Muscle layer of duodenum (tissue), 2 donors: Measurements from ENCODE around the gene NACC1.
"Not testable (repeated sequence)": the region's sequence is repeated elsewhere in the genome, so short reads cannot be mapped to it uniquely, and the experiment has no call there.

ENCODE experiments used
- H3K27ac ChIP-seq: one replicate; pipeline ENCODE4 v1.7.0; 2013; ENCODE audit warnings: mild to moderate bottlenecking, low read length
- H3K27me3 ChIP-seq: one replicate; pipeline ENCODE4 v1.7.0; 2013; ENCODE audit warnings: low read depth, mild to moderate bottlenecking, control low read depth, low read length
- H3K36me3 ChIP-seq, 2 donors: one replicate each; pipeline ENCODE4 v1.7.0; 2013; ENCODE audit warnings: low read length in 2 of 2, control low read depth in 1 of 2, mild to moderate bottlenecking in 1 of 2; ENCODE audit not compliant: insufficient read depth in 2 of 2, control insufficient read depth in 1 of 2
- H3K4me1 ChIP-seq, 2 donors: one replicate each; pipeline ENCODE4 v1.7.0; 2013; ENCODE audit warnings: low read length in 2 of 2, mild to moderate bottlenecking in 2 of 2, control low read depth in 1 of 2, moderate library complexity in 1 of 2; ENCODE audit not compliant: insufficient read depth in 2 of 2, control insufficient read depth in 1 of 2
- H3K4me3 ChIP-seq, 2 donors: one replicate each; pipeline ENCODE4 v1.7.0; 2013; ENCODE audit warnings: low read length in 2 of 2, low read depth in 1 of 2, mild to moderate bottlenecking in 1 of 2
- H3K9me3 ChIP-seq, 2 donors: one replicate each; pipeline ENCODE4 v1.7.0; 2013; ENCODE audit warnings: low read length in 2 of 2, control low read depth in 1 of 2, mild to moderate bottlenecking in 1 of 2; ENCODE audit not compliant: control insufficient read depth in 1 of 2
- donor health status: healthy.

NACC1 gene

GRCh38 chr19:13185763-13186657 is 67.9 kb downstream of the NACC1 start:
- peaks cover 3 to 11% of the 10 kb centered on the region in 2 donors for H3K4me1 ChIP-seq
- H3K4me3 ChIP-seq, H3K9me3 ChIP-seq, H3K27ac ChIP-seq, H3K36me3 ChIP-seq, H3K27me3 ChIP-seq: not testable (repeated sequence)

GRCh38 chr19:13186688-13187087 is 68.6 kb downstream of the NACC1 start:
- H3K27me3 ChIP-seq, H3K27ac ChIP-seq, H3K9me3 ChIP-seq, H3K36me3 ChIP-seq, H3K4me3 ChIP-seq, H3K4me1 ChIP-seq: not testable (repeated sequence)

- no peaks in the 10 kb centered on the region for H3K4me1 ChIP-seq
- H3K9me3 ChIP-seq, result no peaks in the 10 kb centered on the region
- H3K27ac ChIP-seq, result no peak overlapping the region
- no peak overlapping the region for H3K4me3 ChIP-seq
- H3K27me3 ChIP-seq, result no peaks in the 10 kb centered on the region
- no peaks in the 10 kb centered on the region for H3K36me3 ChIP-seq
Measured at GRCh38 chr19:13187419-13187818, 69.4 kb downstream of the NACC1 start.

- H3K9me3 ChIP-seq, result no peaks in the 10 kb centered on the region
Measured at GRCh38 chr19:13189600-13189999, 71.5 kb downstream of the NACC1 start.

More at GRCh38 chr19:13189600-13189999, 71.5 kb downstream of the NACC1 start:
- Histone ChIP-seq H3K36me3 (no peaks in the 10 kb centered on the region), H3K4me1 (no peaks in the 10 kb centered on the region), H3K4me3 (no peak overlapping the region), H3K27me3 (no peaks in the 10 kb centered on the region), H3K27ac (no peak overlapping the region)
